ENCODE measurements around the gene CLSTN2.

DNA sequence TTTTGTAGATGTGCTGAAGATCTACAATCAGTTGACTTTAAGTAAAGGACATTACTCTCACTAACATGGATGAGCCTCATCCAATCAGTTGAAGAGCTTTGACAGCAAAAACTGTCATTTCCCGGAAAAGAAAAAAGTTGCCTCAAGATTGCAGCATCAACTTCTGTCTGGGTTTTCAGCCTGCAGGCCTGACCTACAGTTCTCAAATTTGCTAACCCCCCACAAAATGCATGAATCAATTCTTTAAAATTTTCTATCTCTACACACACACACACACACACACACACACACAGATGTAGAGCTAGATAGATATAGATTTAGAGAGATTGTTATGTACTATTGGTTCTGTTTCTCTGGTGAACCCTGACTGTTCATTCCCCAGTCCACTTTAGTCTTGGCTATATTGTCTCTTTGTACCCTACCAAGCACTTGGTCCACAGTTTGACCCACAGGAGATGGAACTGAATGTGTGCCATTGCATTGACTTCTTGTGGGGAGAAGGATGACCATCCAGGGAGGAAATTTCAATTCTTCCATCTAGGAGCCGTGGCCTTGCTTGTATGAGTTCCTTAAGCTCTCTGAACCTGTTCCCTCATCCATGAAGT, 228.3 kb downstream of the CLSTN2 start:
- TF ChIP-seq POLR2A (IDR thresholded peaks at IDR 0.05) = no peak
- TF ChIP-seq CTCF (IDR thresholded peaks at IDR 0.05) = no peak

Measured in tibial nerve (tissue), 3 donors.